Measurements from ENCODE around the gene CPXM2. TPM values are rescaled to one million over a fixed set of nuclear protein-coding genes. Genes with fewer than 3 reads are reported as not detected.

Gene CPXM2
- total and polyA plus RNA-seq, 2 experiments from 2014 or later = 3.7 to 4.9 TPM

DNA sequence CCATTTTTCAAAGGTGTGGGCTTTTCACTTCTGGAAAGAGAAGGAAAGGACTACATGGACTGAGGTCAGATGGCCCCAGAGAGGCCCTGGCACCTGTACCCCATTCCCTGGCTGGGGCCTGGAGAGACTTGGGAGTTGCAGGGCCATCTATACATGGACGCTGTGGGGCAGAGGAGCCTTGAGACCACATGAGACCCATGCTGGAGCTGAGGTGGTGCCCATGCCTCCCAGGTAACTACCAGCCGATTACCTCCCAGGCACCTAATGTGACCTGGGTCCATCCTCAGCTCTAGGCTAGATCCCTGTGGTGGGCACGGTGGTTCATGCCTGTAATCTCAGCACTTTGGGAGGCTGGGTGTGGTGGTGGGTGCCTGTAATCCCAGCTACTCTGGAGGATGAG is 144.2 kb downstream of the CPXM2 start:
- TF ChIP-seq EZH2 (IDR thresholded peaks at IDR 0.05; ENCODE audit: borderline replicate concordance) (no peak), EZH2phosphoT487 (IDR thresholded peaks at IDR 0.05; ENCODE audit: low read depth, severe bottlenecking, unreplicated experiment) (no peak)
- TF ChIP-seq, protein P1, sequence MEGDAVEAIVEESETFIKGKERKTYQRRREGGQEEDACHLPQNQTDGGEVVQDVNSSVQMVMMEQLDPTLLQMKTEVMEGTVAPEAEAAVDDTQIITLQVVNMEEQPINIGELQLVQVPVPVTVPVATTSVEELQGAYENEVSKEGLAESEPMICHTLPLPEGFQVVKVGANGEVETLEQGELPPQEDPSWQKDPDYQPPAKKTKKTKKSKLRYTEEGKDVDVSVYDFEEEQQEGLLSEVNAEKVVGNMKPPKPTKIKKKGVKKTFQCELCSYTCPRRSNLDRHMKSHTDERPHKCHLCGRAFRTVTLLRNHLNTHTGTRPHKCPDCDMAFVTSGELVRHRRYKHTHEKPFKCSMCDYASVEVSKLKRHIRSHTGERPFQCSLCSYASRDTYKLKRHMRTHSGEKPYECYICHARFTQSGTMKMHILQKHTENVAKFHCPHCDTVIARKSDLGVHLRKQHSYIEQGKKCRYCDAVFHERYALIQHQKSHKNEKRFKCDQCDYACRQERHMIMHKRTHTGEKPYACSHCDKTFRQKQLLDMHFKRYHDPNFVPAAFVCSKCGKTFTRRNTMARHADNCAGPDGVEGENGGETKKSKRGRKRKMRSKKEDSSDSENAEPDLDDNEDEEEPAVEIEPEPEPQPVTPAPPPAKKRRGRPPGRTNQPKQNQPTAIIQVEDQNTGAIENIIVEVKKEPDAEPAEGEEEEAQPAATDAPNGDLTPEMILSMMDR (IDR thresholded peaks at IDR 0.05; ENCODE audit: poor library complexity) = no peak
- H3K4me1 ChIP-seq (ENCODE audit: insufficient read depth) = no peaks in the 10 kb centered on the region
- 98% methylated on average over 3 of the region's 3 CpGs for WGBS (ENCODE audit: low lambda C conversion rate, missing lambda C conversion rate)
- no peaks in the 10 kb centered on the region for H3K9me3 ChIP-seq (ENCODE audit: low read depth)
- H3K27me3 ChIP-seq = no peaks in the 10 kb centered on the region
- no peak overlapping the region for H3K27ac ChIP-seq
- no peak overlapping the region for H3K4me2 ChIP-seq
- no peaks in the 10 kb centered on the region for H3K36me3 ChIP-seq (replicated peaks; ENCODE audit: insufficient read depth, low read depth)
- no peak overlapping the region for H3K4me3 ChIP-seq
- DNase-seq (ENCODE audit: low spot score) = no peak
- no peaks in the 10 kb centered on the region for H3K79me2 ChIP-seq
- no peaks in the 10 kb centered on the region for H4K20me1 ChIP-seq (ENCODE audit: insufficient read depth, poor library complexity, severe bottlenecking)
- H3K9me2 ChIP-seq (replicated peaks; ENCODE audit: insufficient read depth) = no peaks in the 10 kb centered on the region
- no peak overlapping the region for H2AFZ ChIP-seq

GRCh38 chr10:123746942-123747341 is 144.7 kb downstream of the CPXM2 start:
- no peak for DNase-seq (ENCODE audit: low spot score)
- Histone ChIP-seq H3K27me3 (no peaks in the 10 kb centered on the region), H2AFZ (no peak overlapping the region), H3K9me2 (replicated peaks; ENCODE audit: insufficient read depth) (no peaks in the 10 kb centered on the region), H3K27ac (no peak overlapping the region), H3K4me3 (no peak overlapping the region), H3K36me3 (replicated peaks; ENCODE audit: insufficient read depth, low read depth) (no peaks in the 10 kb centered on the region), H3K4me2 (no peak overlapping the region), H3K79me2 (no peaks in the 10 kb centered on the region), H3K4me1 (ENCODE audit: insufficient read depth) (no peaks in the 10 kb centered on the region), H4K20me1 (ENCODE audit: insufficient read depth, poor library complexity, severe bottlenecking) (no peaks in the 10 kb centered on the region), H3K9me3 (ENCODE audit: low read depth) (no peaks in the 10 kb centered on the region)
- WGBS (ENCODE audit: low lambda C conversion rate, missing lambda C conversion rate) = 65% methylated on average over 8 of the region's 8 CpGs
- TF ChIP-seq EZH2 (IDR thresholded peaks at IDR 0.05; ENCODE audit: borderline replicate concordance) (no peak), EZH2phosphoT487 (IDR thresholded peaks at IDR 0.05; ENCODE audit: low read depth, severe bottlenecking, unreplicated experiment) (no peak)
- TF ChIP-seq, protein P1 (IDR thresholded peaks at IDR 0.05; ENCODE audit: poor library complexity) = no peak

DNA sequence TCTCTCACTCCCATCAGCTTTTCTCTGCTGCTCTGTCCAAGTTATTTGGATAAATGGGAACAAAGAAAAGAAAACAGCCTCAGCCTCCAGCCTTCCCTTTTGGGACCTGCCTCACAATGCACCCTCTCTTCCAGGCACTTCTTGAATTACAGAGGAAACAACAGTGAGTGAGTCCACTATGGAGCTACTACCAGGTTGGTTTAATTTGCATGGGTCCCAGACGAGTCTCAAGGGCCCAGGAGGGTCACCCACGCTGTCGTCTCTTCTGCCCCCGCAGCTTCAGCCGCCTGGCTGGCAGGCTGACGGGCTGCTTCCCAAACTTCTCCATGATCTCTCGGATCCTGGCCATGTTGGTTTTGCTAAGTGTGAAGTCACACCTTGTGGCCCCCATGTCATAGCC is 145.1 kb downstream of the CPXM2 start:
- WGBS (ENCODE audit: low lambda C conversion rate, missing lambda C conversion rate) = 80% methylated on average over 7 of the region's 7 CpGs
- no peaks in the 10 kb centered on the region for H4K20me1 ChIP-seq (ENCODE audit: insufficient read depth, poor library complexity, severe bottlenecking)
- no peaks in the 10 kb centered on the region for H3K27me3 ChIP-seq
- no peak overlapping the region for H2AFZ ChIP-seq
- DNase-seq (ENCODE audit: low spot score) = no peak
- TF ChIP-seq EZH2 (IDR thresholded peaks at IDR 0.05; ENCODE audit: borderline replicate concordance) (no peak), EZH2phosphoT487 (IDR thresholded peaks at IDR 0.05; ENCODE audit: low read depth, severe bottlenecking, unreplicated experiment) (no peak)
- TF ChIP-seq, protein P1 (IDR thresholded peaks at IDR 0.05; ENCODE audit: poor library complexity) = no peak
- H3K79me2 ChIP-seq = no peaks in the 10 kb centered on the region
- H3K4me2 ChIP-seq = no peak overlapping the region
- no peaks in the 10 kb centered on the region for H3K9me2 ChIP-seq (replicated peaks; ENCODE audit: insufficient read depth)
- no peaks in the 10 kb centered on the region for H3K4me1 ChIP-seq (ENCODE audit: insufficient read depth)
- no peak overlapping the region for H3K4me3 ChIP-seq
- H3K27ac ChIP-seq = no peak overlapping the region
- no peaks in the 10 kb centered on the region for H3K9me3 ChIP-seq (ENCODE audit: low read depth)
- H3K36me3 ChIP-seq (replicated peaks; ENCODE audit: insufficient read depth, low read depth) = no peaks in the 10 kb centered on the region

- no peaks in the 10 kb centered on the region for H3K79me2 ChIP-seq
- no peak for TF ChIP-seq EZH2phosphoT487 (IDR thresholded peaks at IDR 0.05; ENCODE audit: low read depth, severe bottlenecking, unreplicated experiment)
- TF ChIP-seq, protein P1 (IDR thresholded peaks at IDR 0.05; ENCODE audit: poor library complexity) = no peak
- 67% methylated on average over 4 of the region's 4 CpGs for WGBS (ENCODE audit: low lambda C conversion rate, missing lambda C conversion rate)
- no peak overlapping the region for H3K27ac ChIP-seq
- no peaks in the 10 kb centered on the region for H3K4me1 ChIP-seq (ENCODE audit: insufficient read depth)
- H3K4me2 ChIP-seq = no peak overlapping the region
- H3K36me3 ChIP-seq (replicated peaks; ENCODE audit: insufficient read depth, low read depth) = no peaks in the 10 kb centered on the region
- no peak overlapping the region for H2AFZ ChIP-seq
- H4K20me1 ChIP-seq (ENCODE audit: insufficient read depth, poor library complexity, severe bottlenecking) = no peaks in the 10 kb centered on the region
- no peaks in the 10 kb centered on the region for H3K9me2 ChIP-seq (replicated peaks; ENCODE audit: insufficient read depth)
- no peak overlapping the region for H3K4me3 ChIP-seq
- H3K9me3 ChIP-seq (ENCODE audit: low read depth) = no peaks in the 10 kb centered on the region
- no peaks in the 10 kb centered on the region for H3K27me3 ChIP-seq
- no peak for DNase-seq (ENCODE audit: low spot score)
These were observed 145.5 kb downstream of the CPXM2 start for GRCh38 chr10:123746061-123746460.
